ENCODE measurements around the gene ANKRD44. TPM values are rescaled to one million over a fixed set of nuclear protein-coding genes. Genes with fewer than 3 reads are reported as not detected.

Gene ANKRD44
- total RNA-seq, 1 experiment from 2014 or later, result 7.8 TPM

DNA sequence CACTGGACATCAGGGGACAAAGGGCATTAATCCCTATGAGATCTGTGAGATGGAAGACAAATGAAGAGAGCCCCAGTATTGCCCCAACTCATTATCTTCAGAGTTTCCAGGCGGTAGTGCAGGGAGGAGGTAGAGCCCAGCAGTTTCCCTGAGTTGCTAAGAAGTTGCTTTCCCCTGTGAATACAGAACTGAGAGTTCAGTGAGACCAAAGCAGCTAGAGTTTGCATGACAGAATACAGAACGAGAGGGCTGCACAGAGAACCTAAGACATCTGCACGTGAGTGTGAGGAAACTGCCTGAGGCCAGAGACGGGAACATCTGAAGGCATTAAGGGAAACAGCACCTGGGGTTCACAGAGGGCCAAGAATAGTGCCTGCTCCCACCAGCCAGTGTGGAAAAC is 366.0 kb downstream of the ANKRD44 start:
- Histone ChIP-seq H3K4me1 (ENCODE audit: control insufficient read depth, insufficient read depth, low read length) (no peaks in the 10 kb centered on the region), H3K9me3 (ENCODE audit: control insufficient read depth, insufficient read depth, low read depth, low read length) (no peaks in the 10 kb centered on the region), H3K4me3 (ENCODE audit: low read depth in 2 of 2, low read length in 2 of 2) (no peak overlapping the region), H3K27ac (ENCODE audit: low read length) (no peak overlapping the region), H3K36me3 (ENCODE audit: control insufficient read depth, insufficient read depth, low read length) (no peaks in the 10 kb centered on the region), H3K27me3 (ENCODE audit: control insufficient read depth, insufficient read depth, low read length) (no peaks in the 10 kb centered on the region)
- CTCF ChIA-PET, result interaction anchor here (0.6 kb wide), 1 partner anchor 491 kb away, joined by 3 read pairs; no protein-coding TSS in a partner anchor
- TF ChIP-seq TCF7L2 (IDR thresholded peaks at IDR 0.05; ENCODE audit: low read depth, low read length) (no peak), SIN3A (IDR thresholded peaks at IDR 0.05; ENCODE audit: borderline replicate concordance, insufficient read depth, low read depth, low read length) (no peak), POLR2AphosphoS5 (IDR thresholded peaks at IDR 0.05; ENCODE audit: low read depth, low read length) (no peak)
- TF ChIP-seq, protein P1, sequence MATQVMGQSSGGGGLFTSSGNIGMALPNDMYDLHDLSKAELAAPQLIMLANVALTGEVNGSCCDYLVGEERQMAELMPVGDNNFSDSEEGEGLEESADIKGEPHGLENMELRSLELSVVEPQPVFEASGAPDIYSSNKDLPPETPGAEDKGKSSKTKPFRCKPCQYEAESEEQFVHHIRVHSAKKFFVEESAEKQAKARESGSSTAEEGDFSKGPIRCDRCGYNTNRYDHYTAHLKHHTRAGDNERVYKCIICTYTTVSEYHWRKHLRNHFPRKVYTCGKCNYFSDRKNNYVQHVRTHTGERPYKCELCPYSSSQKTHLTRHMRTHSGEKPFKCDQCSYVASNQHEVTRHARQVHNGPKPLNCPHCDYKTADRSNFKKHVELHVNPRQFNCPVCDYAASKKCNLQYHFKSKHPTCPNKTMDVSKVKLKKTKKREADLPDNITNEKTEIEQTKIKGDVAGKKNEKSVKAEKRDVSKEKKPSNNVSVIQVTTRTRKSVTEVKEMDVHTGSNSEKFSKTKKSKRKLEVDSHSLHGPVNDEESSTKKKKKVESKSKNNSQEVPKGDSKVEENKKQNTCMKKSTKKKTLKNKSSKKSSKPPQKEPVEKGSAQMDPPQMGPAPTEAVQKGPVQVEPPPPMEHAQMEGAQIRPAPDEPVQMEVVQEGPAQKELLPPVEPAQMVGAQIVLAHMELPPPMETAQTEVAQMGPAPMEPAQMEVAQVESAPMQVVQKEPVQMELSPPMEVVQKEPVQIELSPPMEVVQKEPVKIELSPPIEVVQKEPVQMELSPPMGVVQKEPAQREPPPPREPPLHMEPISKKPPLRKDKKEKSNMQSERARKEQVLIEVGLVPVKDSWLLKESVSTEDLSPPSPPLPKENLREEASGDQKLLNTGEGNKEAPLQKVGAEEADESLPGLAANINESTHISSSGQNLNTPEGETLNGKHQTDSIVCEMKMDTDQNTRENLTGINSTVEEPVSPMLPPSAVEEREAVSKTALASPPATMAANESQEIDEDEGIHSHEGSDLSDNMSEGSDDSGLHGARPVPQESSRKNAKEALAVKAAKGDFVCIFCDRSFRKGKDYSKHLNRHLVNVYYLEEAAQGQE (IDR thresholded peaks at IDR 0.05; ENCODE audit: insufficient read depth in 1 of 2, low read depth in 2 of 2, low read length in 1 of 2), result no peak
- POLR2A ChIA-PET, result no interaction called here
- intact Hi-C loops (cut with micrococcal nuclease; ENCODE audit: unreplicated experiment), result no loop called here
- in situ Hi-C loops (cut with HindIII; ENCODE audit: low pct_unique_long_range_greater_than_20kb, low sequenced_read_pairs), result no loop called here
- ATAC-seq, result no peak
- BruUV-seq (replicated peaks), result no TSS peak
- DNase-seq (ENCODE audit: low read depth, low spot score), result no peak

DNA sequence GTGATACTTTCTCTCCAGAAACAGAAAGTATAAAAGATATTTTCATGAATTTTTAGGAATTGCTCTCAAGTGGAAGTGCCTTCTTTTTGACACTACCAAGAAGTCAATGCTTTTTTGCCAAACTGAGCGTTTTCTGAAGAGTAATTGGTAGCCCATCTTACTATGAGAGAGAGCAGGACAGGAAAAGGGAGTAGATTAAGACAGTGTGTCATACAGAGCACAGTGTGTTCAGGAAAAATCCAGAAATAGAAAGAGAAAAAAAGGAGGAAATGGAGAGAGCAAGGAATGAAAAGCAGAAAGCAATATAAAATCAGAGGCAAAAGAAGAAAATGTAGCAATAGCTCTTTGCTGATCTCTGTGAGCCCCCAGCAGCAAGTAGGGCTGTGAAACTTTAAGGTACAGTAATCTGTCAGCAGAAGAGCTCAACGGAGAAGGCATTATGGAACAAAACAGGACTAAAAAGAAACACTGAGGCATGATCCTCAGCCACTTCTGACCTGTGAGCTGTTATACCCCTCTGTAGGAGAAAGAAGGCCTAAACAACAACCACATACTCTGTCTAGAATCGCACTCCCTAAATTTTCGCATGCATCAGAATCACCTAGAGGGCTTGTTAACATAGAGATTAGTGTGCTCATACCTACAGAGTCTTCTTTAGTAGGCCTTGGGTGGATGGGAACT is 369.0 kb downstream of the ANKRD44 start:
- TF ChIP-seq POLR2AphosphoS5 (IDR thresholded peaks at IDR 0.05; ENCODE audit: low read depth, low read length), result no peak
- no peak for TF ChIP-seq SIN3A (IDR thresholded peaks at IDR 0.05; ENCODE audit: borderline replicate concordance, insufficient read depth, low read depth, low read length)
- TF ChIP-seq, protein P2, sequence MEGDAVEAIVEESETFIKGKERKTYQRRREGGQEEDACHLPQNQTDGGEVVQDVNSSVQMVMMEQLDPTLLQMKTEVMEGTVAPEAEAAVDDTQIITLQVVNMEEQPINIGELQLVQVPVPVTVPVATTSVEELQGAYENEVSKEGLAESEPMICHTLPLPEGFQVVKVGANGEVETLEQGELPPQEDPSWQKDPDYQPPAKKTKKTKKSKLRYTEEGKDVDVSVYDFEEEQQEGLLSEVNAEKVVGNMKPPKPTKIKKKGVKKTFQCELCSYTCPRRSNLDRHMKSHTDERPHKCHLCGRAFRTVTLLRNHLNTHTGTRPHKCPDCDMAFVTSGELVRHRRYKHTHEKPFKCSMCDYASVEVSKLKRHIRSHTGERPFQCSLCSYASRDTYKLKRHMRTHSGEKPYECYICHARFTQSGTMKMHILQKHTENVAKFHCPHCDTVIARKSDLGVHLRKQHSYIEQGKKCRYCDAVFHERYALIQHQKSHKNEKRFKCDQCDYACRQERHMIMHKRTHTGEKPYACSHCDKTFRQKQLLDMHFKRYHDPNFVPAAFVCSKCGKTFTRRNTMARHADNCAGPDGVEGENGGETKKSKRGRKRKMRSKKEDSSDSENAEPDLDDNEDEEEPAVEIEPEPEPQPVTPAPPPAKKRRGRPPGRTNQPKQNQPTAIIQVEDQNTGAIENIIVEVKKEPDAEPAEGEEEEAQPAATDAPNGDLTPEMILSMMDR (IDR thresholded peaks at IDR 0.05), result no peak
- TF ChIP-seq TCF7L2 (IDR thresholded peaks at IDR 0.05; ENCODE audit: low read depth, low read length), result no peak
- TF ChIP-seq, protein P1 (IDR thresholded peaks at IDR 0.05; ENCODE audit: insufficient read depth in 1 of 2, low read depth in 2 of 2, low read length in 1 of 2), result no peak
- H3K27ac ChIP-seq (ENCODE audit: low read length), result no peak overlapping the region
- no peaks in the 10 kb centered on the region for H3K9me3 ChIP-seq (ENCODE audit: control insufficient read depth, insufficient read depth, low read depth, low read length)
- no peaks in the 10 kb centered on the region for H3K27me3 ChIP-seq (ENCODE audit: control insufficient read depth, insufficient read depth, low read length)
- ATAC-seq (no peak), DNase-seq (ENCODE audit: low read depth, low spot score) (no peak)
- no peaks in the 10 kb centered on the region for H3K4me1 ChIP-seq (ENCODE audit: control insufficient read depth, insufficient read depth, low read length)
- in situ Hi-C loops (cut with HindIII; ENCODE audit: low pct_unique_long_range_greater_than_20kb, low sequenced_read_pairs), result no loop called here
- no TSS peak for BruUV-seq (replicated peaks)
- H3K36me3 ChIP-seq (ENCODE audit: control insufficient read depth, insufficient read depth, low read length), result no peaks in the 10 kb centered on the region
- intact Hi-C loops (cut with micrococcal nuclease; ENCODE audit: unreplicated experiment), result no loop called here
- H3K4me3 ChIP-seq (ENCODE audit: low read depth in 2 of 2, low read length in 2 of 2), result no peak overlapping the region
- CTCF ChIA-PET, result no interaction called here
- POLR2A ChIA-PET, result no interaction called here
